GM18870 (cell line): ENCODE results near the gene RAMP1.
"Not testable (repeated sequence)": the region's sequence is repeated elsewhere in the genome, so short reads cannot be mapped to it uniquely, and the experiment has no call there.

ENCODE experiments used
- ATAC-seq: cut with Tn5 transposase; IDR thresholded peaks from one replicate; pipeline ENCODE4 v1.9.1; 2021; ENCODE audit warnings: moderate library complexity; ENCODE audit not compliant: unreplicated experiment

Gene RAMP1

GRCh38 chr2:237859533-237860272 lies at the start of gene RAMP1:
Gene RAMP1 (plus strand): TSS chr2:237859623. CDS start chr2:237859676, 53 bp downstream.
- ATAC-seq, result no peak

GRCh38 chr2:237815637-237816036 lies 43.8 kb upstream of the RAMP1 start:
- ATAC-seq, result no peak

GRCh38 chr2:237816531-237816930 lies 42.9 kb upstream of the RAMP1 start:
- ATAC-seq, result no peak

- ATAC-seq, result no peak
Observed at GRCh38 chr2:237818066-237818473, 41.4 kb upstream of the RAMP1 start.

GRCh38 chr2:237819231-237819630 lies 40.2 kb upstream of the RAMP1 start:
- no peak for ATAC-seq

GRCh38 chr2:237820421-237820820 lies 39.0 kb upstream of the RAMP1 start:
- ATAC-seq, result no peak

- no peak for ATAC-seq
Observed at GRCh38 chr2:237823544-237823943, 35.9 kb upstream of the RAMP1 start.

GRCh38 chr2:237824085-237824484 lies 35.3 kb upstream of the RAMP1 start:
- ATAC-seq, result no peak

GRCh38 chr2:237827421-237827987 lies 31.9 kb upstream of the RAMP1 start:
- no peak for ATAC-seq

- ATAC-seq, result no peak
Observed at GRCh38 chr2:237830522-237830921, 28.9 kb upstream of the RAMP1 start.

GRCh38 chr2:237833546-237833945 lies 25.9 kb upstream of the RAMP1 start:
- no peak for ATAC-seq

- no peak for ATAC-seq
Observed at GRCh38 chr2:237835372-237835771, 24.1 kb upstream of the RAMP1 start.

GRCh38 chr2:237841051-237841450 lies 18.4 kb upstream of the RAMP1 start:
- ATAC-seq, result no peak

GRCh38 chr2:237848940-237849339 lies 10.5 kb upstream of the RAMP1 start:
- ATAC-seq, result not testable (repeated sequence)

GRCh38 chr2:237854295-237854694 lies 5.1 kb upstream of the RAMP1 start:
- no peak for ATAC-seq

GRCh38 chr2:237857791-237858190 lies 1.6 kb upstream of the RAMP1 start:
- ATAC-seq, result no peak

- ATAC-seq, result no peak
Observed at GRCh38 chr2:237858294-237859081, 935 bp upstream of the RAMP1 start.

GRCh38 chr2:237859082-237859433 lies 365 bp upstream of the RAMP1 start:
- no peak for ATAC-seq

GRCh38 chr2:237860273-237860935 lies 981 bp downstream of the RAMP1 start:
- no peak for ATAC-seq

GRCh38 chr2:237861875-237862527 lies 2.6 kb downstream of the RAMP1 start:
- ATAC-seq, result no peak

- ATAC-seq, result no peak
Observed at GRCh38 chr2:237862528-237862895, 3.1 kb downstream of the RAMP1 start.
